GM19468 (cell line): ENCODE data around the gene ZNF175.
A peak's percentile ranks its signal among the peaks of the same experiment; 100 is the strongest.

Experiments
- ATAC-seq: cut with Tn5 transposase; IDR thresholded peaks from one replicate; pipeline ENCODE4 v1.9.1; 2021; ENCODE audit warnings: mild to moderate bottlenecking, moderate library complexity, moderate number of reproducible peaks; ENCODE audit not compliant: unreplicated experiment; ENCODE audit errors: extremely low read depth

The ZNF175 gene

GRCh38 chr19:51587264-51588191, 16.4 kb downstream of the ZNF175 start:
- ATAC-seq = no peak

- ATAC-seq = no peak
Measured at GRCh38 chr19:51589511-51589910, 18.4 kb downstream of the ZNF175 start.

GRCh38 chr19:51590441-51590840, 19.4 kb downstream of the ZNF175 start:
- ATAC-seq = no peak

- no peak for ATAC-seq
Measured at GRCh38 chr19:51592521-51592920, 21.4 kb downstream of the ZNF175 start.

- ATAC-seq = no peak
Measured at GRCh38 chr19:51593138-51593890, 22.2 kb downstream of the ZNF175 start.

- peak; percentile 97 for ATAC-seq
Measured at GRCh38 chr19:51593969-51594773, 23.1 kb downstream of the ZNF175 start.

GRCh38 chr19:51594774-51595109, 23.7 kb downstream of the ZNF175 start:
- ATAC-seq = no peak

- ATAC-seq = no peak
Measured at GRCh38 chr19:51595190-51596175, 24.4 kb downstream of the ZNF175 start.

- ATAC-seq = no peak
Measured at GRCh38 chr19:51598159-51598915, 27.3 kb downstream of the ZNF175 start.

- ATAC-seq = no peak
Measured at GRCh38 chr19:51599084-51599483, 28.0 kb downstream of the ZNF175 start.

- ATAC-seq = no peak
Measured at GRCh38 chr19:51600940-51601580, 30.0 kb downstream of the ZNF175 start.

GRCh38 chr19:51602189-51602854, 31.2 kb downstream of the ZNF175 start:
- no peak for ATAC-seq

- ATAC-seq = peak; percentile 84
Measured at GRCh38 chr19:51607077-51607476, 36.0 kb downstream of the ZNF175 start.

- no peak for ATAC-seq
Measured at GRCh38 chr19:51607920-51608562, 37.0 kb downstream of the ZNF175 start.

GRCh38 chr19:51610576-51610975, 39.5 kb downstream of the ZNF175 start:
- ATAC-seq = no peak

- ATAC-seq = no peak
Measured at GRCh38 chr19:51614789-51615188, 43.7 kb downstream of the ZNF175 start.

- no peak for ATAC-seq
Measured at GRCh38 chr19:51615991-51616390, 44.9 kb downstream of the ZNF175 start.
